Dedifferentiated amniotic fluid mesenchymal stem cell (primary cell): ENCODE data around the gene TCHP.
"Not testable (repeated sequence)": the region's sequence is repeated elsewhere in the genome, so short reads cannot be mapped to it uniquely, and the experiment has no call there.

ENCODE experiments used
- DNase-seq: peaks from one replicate; pipeline ENCODE4 v3.0.0-alpha.2; 2016; ENCODE audit errors: extremely low spot score

Gene TCHP

DNA sequence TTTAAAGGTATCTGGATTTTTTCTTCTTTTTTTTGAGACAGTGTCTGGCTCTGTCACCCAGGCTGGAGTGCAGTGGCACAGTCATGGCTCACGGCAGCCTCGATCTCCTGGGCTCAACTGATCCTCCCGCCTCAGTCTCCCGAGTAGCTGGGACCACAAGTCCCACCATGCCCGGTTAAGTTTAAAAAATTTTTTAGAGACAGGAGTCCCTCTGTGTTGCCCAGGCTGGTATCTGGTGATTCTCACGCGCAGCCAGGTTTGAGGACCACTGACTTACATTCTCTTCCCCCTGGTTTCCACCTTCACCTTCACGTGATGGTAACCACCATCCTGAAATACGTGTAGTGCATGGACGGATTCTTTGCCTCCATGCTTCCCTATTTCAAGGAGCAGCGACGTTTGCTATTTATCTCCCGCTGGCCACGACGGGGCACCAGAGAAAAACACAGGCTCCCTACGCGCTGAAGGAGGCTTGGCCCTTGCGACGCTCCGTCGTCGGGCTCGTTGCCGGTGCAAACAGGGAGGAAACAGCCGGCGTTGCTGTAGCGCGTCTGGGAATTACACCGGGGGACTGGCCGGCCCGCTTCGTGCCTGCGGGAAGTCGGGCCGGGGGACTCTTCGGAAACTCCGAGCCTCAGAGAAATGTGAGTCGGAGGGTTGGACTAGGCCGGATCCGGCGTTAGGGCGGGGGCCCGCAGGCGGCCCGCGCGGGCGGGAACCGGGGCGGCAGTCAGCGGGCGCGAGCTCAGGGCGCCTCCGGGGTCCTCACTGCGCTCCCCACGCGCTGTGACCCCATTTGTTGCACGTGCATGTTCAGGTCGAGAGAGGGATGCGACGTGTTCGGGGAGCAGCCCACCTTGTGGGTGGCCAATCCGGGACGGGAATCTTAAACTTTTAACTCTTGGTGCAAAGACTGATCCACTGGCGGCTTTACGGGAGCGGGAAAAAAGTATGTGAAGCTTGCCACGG lies at the start of gene TCHP:
Gene TCHP, plus strand, starts transcription at position 492 of the 969 bp plus-strand sequence. CDS start 2,753 bp downstream, outside the sequence.
- peak; percentile 82 for DNase-seq

- DNase-seq, result not testable (repeated sequence)
Observed at GRCh38 chr12:109850518-109850917, 49.6 kb upstream of the TCHP start.

GRCh38 chr12:109855377-109855776 lies 44.7 kb upstream of the TCHP start:
- no peak for DNase-seq

GRCh38 chr12:109857715-109858114 lies 42.4 kb upstream of the TCHP start:
- DNase-seq, result no peak

- DNase-seq, result no peak
Observed at GRCh38 chr12:109858764-109859163, 41.3 kb upstream of the TCHP start.

- DNase-seq, result no peak
Observed at GRCh38 chr12:109860977-109861376, 39.1 kb upstream of the TCHP start.

DNA sequence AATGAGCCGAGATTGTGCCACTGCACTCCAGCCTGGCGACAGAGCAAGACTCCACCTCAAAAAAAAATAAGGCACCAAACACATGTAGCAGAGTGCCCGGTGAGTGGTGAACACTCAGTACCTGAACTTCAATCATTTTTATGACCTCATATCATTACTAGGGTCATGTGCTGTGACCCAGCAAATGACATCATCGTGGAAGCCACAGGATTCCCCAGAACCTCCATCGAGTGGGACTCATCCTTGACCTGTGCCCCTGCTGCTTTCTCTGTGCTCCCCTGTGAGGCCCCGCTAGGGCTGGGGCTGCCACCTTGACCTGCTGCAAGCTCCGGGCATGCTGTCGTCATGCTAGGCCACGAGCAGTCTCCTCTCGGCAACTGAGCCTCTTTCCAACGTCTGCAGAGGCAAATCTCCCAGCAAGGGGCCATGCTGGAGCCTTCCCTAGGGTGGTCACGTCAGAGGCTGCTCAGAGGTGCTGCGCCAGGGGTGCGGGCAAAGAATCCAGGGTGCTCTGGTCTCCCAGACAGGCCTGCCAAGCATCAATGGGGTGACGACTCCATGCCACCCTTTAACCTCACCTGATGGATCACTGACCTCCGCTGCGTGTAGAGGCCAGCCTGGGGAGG lies 38.3 kb upstream of the TCHP start:
- no peak for DNase-seq

DNA sequence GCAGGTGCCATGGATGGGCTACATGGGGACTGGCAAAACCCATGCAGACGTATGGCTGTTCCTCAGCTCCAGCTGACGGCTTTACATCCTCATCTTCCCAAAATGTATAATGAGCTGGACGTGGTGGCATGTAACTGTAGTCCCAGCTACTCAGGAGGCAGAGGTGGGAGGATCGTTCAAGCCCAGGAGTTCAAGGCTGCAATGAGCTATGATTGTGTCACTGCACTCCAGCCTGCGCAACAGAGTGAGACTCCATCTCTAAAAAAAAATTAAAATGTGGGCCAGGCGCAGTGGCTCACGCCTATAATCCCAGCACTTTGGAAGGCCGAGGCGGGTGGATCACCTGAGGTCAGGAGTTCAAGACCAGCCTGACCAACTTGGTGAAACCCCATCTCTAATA lies 37.6 kb upstream of the TCHP start:
- DNase-seq, result not testable (repeated sequence)

DNA sequence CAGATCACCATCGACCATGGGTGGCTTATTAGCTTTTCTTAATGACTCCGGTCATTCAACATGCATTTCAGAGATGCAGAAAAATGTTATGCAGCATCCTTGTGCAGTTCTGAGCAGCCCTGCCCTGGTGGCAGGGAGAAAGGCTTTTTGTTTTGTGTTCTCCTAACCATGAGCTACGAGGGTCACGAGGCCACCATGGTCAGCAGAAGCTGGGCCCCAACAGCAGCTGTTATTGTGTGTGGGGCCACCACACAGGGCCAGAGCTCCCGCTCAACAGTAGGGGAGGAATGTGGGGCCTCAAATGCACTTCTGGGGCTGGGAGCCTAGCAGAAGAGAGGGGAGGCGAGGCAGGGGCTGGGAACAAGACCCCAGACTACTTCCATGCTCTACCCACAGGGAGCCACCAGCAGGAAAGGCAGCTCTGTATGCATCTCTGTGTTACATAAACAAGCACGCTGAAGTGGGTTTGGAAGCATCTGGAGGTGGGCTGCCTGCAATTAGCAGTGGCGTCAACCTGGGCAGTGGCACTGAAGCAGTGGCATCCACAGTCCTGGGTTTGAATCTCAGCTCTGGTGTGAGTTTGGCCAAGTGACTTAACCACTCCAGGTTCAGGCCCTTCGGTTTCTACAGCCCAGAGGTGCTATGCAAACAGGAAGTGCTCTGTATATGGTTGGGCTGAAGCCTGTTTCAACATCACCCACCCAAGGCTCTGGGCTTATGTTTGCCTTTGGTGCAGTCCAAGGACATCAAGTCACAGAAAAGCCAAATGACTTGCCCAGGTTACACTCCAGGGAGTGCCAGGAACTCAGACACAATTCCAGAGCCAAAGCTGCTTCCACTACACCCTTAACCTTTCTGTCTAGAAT lies 36.0 kb upstream of the TCHP start:
- DNase-seq, result no peak

DNA sequence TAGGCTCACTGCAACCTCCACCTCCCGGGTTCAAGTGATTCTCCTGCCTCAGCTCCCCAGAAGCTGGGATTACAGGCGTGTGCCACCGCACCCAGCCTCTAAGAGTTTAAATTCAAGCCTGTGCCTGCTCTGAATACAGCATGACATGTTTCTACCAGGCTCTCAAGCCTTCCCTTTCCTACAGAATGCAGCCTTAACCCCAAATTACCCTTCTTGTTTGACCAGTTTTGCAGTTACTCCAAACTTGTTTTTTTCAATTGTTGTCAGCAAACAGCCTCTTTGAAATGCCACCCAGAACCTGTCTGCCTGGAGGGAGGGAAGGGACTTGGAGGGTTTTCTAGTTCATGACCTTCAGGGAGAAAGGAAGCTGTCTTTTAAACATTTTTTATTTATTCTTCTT lies 35.2 kb upstream of the TCHP start:
- no peak for DNase-seq

DNA sequence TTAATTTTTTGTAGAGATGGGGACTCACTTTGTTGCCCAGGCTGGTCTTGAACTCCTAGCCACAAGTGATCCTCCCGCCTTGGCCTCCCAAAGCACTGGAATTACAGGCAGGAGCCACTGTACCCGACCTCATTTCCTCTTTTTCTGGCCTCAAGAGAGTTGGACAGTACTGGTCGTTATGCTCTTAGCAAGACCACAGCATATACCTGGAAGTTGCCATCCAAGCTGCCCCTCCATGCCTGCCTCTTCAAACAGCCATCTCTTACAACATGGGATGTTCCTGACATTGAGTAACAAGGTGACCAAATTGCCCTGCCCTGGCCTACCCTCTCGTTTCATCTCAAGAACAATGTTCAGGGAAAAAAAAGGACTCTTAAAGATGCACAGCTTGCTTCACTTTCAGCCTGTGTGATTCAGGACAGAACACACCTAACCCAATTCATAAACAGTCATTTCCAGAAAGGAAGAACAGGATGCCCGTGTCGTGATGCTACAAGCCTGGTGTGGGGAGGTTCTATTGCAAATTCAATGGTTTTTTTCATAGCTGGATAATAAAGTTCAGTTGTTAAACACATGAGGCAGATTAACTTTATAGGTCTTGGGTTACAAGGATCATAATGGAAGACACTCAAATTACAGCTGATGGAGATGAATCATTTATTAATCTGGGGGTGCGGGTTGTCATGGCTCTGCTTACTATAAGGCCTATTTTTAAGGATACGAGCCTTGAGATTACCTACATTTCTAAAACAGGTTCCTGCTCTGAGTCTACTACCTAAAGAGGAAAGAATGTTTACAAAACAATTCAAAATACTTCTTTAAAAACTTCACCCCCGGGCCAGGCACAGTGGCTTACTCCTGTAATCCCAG lies 31.7 kb upstream of the TCHP start:
- no peak for DNase-seq

- DNase-seq, result no peak
Observed at GRCh38 chr12:109870648-109871047, 29.4 kb upstream of the TCHP start.

GRCh38 chr12:109871668-109872314 lies 28.3 kb upstream of the TCHP start:
- no peak for DNase-seq

DNA sequence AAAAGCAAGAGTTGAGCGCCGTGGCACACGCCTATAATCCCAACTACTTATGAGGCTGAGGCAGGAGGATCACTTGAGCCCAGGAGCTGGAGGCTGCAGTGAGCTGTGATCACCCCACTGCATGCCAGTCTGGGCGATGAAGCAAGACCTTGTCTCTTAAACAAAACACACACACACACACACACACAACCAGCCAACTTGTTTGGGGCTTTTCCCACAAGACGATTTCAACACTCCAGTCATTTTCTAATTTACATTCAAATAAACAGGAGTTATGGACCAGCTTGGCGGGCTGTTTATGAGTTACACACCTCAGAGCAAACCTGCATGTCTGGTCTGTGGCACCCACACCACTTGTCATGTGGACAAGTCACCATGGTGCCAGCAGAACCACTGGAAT lies 26.4 kb upstream of the TCHP start:
- DNase-seq, result no peak

- DNase-seq, result no peak
Observed at GRCh38 chr12:109875572-109876131, 24.4 kb upstream of the TCHP start.

DNA sequence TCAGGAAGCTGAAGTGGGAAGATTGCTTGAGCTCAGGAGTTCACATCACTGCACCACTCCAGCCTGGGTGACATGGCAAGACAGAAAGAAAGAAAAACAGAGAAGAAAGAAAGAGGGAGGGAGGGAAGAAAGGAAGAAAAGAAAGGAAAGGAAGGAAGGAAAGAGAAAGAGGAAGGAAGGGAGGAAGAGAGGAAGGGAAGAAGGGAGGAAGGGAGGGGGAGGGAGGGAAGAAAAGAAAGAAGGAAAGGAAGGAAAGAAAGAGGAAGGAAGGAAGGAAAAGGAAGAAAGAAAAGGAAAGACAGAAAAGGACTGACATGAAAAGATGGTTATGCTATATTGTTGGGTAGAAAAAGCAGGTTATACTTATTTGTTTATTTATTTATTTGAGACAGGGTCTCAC lies 23.7 kb upstream of the TCHP start:
- no peak for DNase-seq

DNA sequence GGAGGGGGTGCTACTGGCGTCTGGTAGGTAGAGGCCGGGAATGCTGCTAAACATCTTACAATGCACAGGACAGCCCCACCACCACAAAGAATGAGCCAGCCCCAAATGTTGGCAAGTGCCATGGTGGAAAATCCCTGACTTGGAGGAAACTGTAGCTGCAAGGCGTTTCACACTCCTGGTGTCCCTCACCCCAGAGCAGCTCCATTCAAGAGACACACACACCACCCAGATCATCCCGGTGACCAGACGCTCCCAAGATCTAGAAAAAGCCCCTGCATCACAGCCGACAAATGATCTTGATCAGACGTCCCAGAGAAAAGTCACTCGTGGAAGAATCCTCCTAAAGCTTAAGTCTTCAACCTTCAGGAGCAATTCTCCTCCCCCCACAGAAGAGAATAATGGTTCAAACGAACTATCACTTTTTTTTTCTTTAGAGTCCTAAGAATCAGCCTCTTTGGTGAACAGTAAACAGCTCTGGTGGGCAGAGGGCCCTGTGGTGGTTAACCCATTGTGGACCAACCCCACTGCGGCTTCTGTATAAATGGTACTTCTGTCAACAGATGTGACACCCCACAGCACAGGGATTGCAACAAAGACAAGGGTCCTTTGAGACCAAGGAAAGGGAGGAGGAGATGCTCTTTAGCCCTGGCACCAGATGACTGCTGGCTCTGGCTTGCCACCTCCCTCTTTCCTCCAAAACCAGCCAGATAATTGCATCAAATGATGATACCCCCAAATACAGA lies 22.4 kb upstream of the TCHP start:
- DNase-seq, result no peak

GRCh38 chr12:109878247-109878625 lies 21.8 kb upstream of the TCHP start:
- no peak for DNase-seq

DNA sequence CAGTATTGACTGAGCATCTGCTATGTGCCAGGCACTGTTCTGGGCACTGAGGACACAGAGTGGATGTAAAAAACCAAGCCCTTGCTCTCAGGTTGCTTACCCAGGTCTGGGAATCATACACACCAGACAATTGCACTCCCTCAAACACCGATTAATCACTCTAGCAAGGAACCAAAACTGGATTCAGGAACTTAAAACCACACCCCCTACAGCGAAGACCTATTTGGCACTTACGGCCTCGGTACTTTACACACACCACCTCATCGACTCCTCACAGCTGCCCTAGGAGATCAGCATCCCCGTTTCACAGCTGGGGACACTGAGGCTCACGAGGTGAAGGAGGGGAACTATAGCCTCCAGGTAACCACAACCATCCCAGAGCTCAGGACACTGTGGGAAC lies 21.3 kb upstream of the TCHP start:
- DNase-seq, result no peak
